ENCODE data around the gene SND1. TPM values are rescaled to one million over a fixed set of nuclear protein-coding genes. Genes with fewer than 3 reads are reported as not detected.

SND1 gene
- total and polyA plus RNA-seq, 2 of the 4 experiments (the other 2 are of a cell fraction), result 154 to 294 TPM

DNA sequence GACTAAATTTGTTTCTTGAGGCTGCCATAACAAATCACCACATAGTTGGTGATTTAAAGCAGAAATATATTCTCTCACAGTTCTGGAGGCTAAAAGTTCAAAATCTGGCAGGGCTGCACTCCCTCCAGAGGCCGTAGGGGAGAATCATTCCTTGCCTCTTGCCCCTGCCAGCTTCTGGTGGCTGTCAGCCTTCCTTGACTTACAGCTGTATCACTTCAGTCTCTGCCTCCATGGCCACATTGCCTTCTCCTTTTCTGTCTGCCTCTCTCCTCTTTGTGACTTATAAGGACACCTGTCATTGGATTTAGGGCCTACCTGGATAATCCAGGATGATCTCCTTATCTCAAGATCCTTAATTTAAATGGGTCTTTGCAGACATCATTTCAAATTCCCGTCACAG is 385.1 kb downstream of the SND1 start:
- Histone ChIP-seq H3K4me3 (ENCODE audit: insufficient read depth, low read depth, low read length) (no peak overlapping the region), H4K20me1 (ENCODE audit: insufficient read depth, low read length) (peaks cover 55% of the 10 kb centered on the region), H2AK9ac (replicated peaks; ENCODE audit: low read depth, low read length, poor library complexity) (no peak overlapping the region), H3K18ac (ENCODE audit: low read depth, low read length) (no peak overlapping the region), H3K9ac (ENCODE audit: low read depth, low read length) (no peak overlapping the region), H4K91ac (ENCODE audit: insufficient read depth, low read depth, low read length) (no peak overlapping the region), H3K4ac (ENCODE audit: low read depth, low read length) (no peak overlapping the region), H2BK120ac (ENCODE audit: low read depth, low read length) (no peak overlapping the region), H3K27me3 (ENCODE audit: control insufficient read depth, insufficient read depth, low read length) (no peaks in the 10 kb centered on the region), H3K4me2 (ENCODE audit: low read depth, low read length) (no peak overlapping the region), H3K14ac (replicated peaks; ENCODE audit: low read depth, low read length) (no peak overlapping the region), H2AK5ac (ENCODE audit: low read depth, low read length) (no peak overlapping the region), H2BK15ac (ENCODE audit: low read depth, low read length) (no peak overlapping the region), H3K23ac (ENCODE audit: low read depth, low read length) (no peak overlapping the region), H2BK20ac (ENCODE audit: low read depth, low read length) (no peak overlapping the region), H3K9me1 (ENCODE audit: insufficient read depth, low read length) (peaks cover 14% of the 10 kb centered on the region; the same call in 1 of the 2 replicates), H3K4me1 (ENCODE audit: control insufficient read depth, insufficient read depth, low read length) (peaks cover 7% of the 10 kb centered on the region; the same call in 1 of the 2 replicates), H3K36me3 (ENCODE audit: control insufficient read depth, insufficient read depth, low read length) (peaks cover 2% of the 10 kb centered on the region), H3K79me1 (ENCODE audit: low read depth in 1 of 2, low read length in 2 of 2) (peaks cover 34 to 52% of the 10 kb centered on the region in 2 experiments), H3K27ac (ENCODE audit: insufficient read depth, low read length) (no peak overlapping the region), H2AFZ (replicated peaks; ENCODE audit: low read length, poor library complexity) (no peak overlapping the region), H4K5ac (ENCODE audit: low read depth, low read length) (no peak overlapping the region), H3K9me3 (ENCODE audit: control insufficient read depth, insufficient read depth, low read length) (no peaks in the 10 kb centered on the region), H4K8ac (ENCODE audit: low read depth in 2 of 2, low read length in 2 of 2) (no peak overlapping the region), H3K56ac (ENCODE audit: extremely low read depth, insufficient read depth, low read length) (no peak overlapping the region), H2BK5ac (ENCODE audit: low read depth, low read length, poor library complexity, severe bottlenecking) (no peak overlapping the region)
- ChIA-PET POLR2A (ENCODE audit: unreplicated experiment) (no interaction called here), CTCF (interaction anchor here (1.1 kb wide), 1 partner anchor 172 kb away, joined by 4 read pairs; no protein-coding TSS in a partner anchor)
- TF ChIP-seq RCOR1 (IDR thresholded peaks at IDR 0.05; ENCODE audit: insufficient replicate concordance, low read length) (no peak), CHD1 (IDR thresholded peaks at IDR 0.05; ENCODE audit: low read depth, low read length) (no peak), FOS (IDR thresholded peaks at IDR 0.05; ENCODE audit: low read depth, low read length) (no peak), NFE2L2 (IDR thresholded peaks at IDR 0.05; ENCODE audit: low read depth, low read length) (no peak), RFX5 (IDR thresholded peaks at IDR 0.05; ENCODE audit: low read depth, low read length) (no peak), CEBPB (IDR thresholded peaks at IDR 0.05; ENCODE audit: low read depth, low read length) (no peak), USF2 (IDR thresholded peaks at IDR 0.05; ENCODE audit: low read depth, low read length) (no peak), MAFK (IDR thresholded peaks at IDR 0.05; ENCODE audit: low read depth, low read length) (no peak)
- TF ChIP-seq, protein P1, sequence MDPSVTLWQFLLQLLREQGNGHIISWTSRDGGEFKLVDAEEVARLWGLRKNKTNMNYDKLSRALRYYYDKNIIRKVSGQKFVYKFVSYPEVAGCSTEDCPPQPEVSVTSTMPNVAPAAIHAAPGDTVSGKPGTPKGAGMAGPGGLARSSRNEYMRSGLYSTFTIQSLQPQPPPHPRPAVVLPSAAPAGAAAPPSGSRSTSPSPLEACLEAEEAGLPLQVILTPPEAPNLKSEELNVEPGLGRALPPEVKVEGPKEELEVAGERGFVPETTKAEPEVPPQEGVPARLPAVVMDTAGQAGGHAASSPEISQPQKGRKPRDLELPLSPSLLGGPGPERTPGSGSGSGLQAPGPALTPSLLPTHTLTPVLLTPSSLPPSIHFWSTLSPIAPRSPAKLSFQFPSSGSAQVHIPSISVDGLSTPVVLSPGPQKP (IDR thresholded peaks at IDR 0.05; ENCODE audit: borderline replicate concordance, low read depth, low read length), result no peak
- WGBS, 2 experiments (ENCODE audit: extremely low coverage in 2 of 2, insufficient read length in 1 of 2), result 100% methylated on average over 1 of the region's 2 CpGs; no CpG with 5 or more reads in 1 of the 2 experiments
- dilution Hi-C loops (cut with HindIII; ENCODE audit: low sequenced_read_pairs, unreplicated experiment), result no loop called here
- no peak for ATAC-seq (ENCODE audit: low read depth)
- in situ Hi-C loops (cut with MboI; ENCODE audit: low sequenced_read_pairs), result no loop called here
- intact Hi-C loops (cut with micrococcal nuclease), result loop anchor here (10.0 kb wide), 1 partner anchor 452 kb away; the partner anchor contains the start of genes ARF5 and GCC1
- DNase-seq, result no peak
- no TSS peak for BruUV-seq (replicated peaks)
